HCT116 (cell line): ENCODE measurements around the gene ARHGAP42.
"Not testable (repeated sequence)": the region's sequence is repeated elsewhere in the genome, so short reads cannot be mapped to it uniquely, and the experiment has no call there.

Source experiments
- CEBPB ChIP-seq: IDR thresholded peaks from 2 replicates; pipeline ENCODE4 v1.6.1; 2012; ENCODE audit warnings: low read depth
- POLR2A ChIP-seq: IDR thresholded peaks from 2 replicates; pipeline ENCODE4 v1.7.0; 2011; ENCODE audit warnings: borderline replicate concordance; ENCODE audit not compliant: insufficient read depth, insufficient read length; ENCODE audit errors: extremely low read depth
- TF ChIP-seq, protein P1 (sequence below), 3 experiments: fragments of 200-600 bp in 1 of 3; sonication (generic) in 1 of 3; IDR thresholded peaks in 2 of 3; conservative IDR thresholded peaks in 1 of 3; 2 replicates each; pipeline ENCODE4 v1.5.1; 2012 to 2017; ENCODE audit warnings: low read depth in 2 of 3, low read length in 2 of 3, antibody characterized with exemption in 1 of 3, borderline replicate concordance in 1 of 3, control low read depth in 1 of 3, mild to moderate bottlenecking in 1 of 3, mixed read lengths in 1 of 3, mixed run types in 1 of 3, moderate library complexity in 1 of 3; ENCODE audit not compliant: insufficient read depth in 1 of 3

- TF ChIP-seq, protein P1, sequence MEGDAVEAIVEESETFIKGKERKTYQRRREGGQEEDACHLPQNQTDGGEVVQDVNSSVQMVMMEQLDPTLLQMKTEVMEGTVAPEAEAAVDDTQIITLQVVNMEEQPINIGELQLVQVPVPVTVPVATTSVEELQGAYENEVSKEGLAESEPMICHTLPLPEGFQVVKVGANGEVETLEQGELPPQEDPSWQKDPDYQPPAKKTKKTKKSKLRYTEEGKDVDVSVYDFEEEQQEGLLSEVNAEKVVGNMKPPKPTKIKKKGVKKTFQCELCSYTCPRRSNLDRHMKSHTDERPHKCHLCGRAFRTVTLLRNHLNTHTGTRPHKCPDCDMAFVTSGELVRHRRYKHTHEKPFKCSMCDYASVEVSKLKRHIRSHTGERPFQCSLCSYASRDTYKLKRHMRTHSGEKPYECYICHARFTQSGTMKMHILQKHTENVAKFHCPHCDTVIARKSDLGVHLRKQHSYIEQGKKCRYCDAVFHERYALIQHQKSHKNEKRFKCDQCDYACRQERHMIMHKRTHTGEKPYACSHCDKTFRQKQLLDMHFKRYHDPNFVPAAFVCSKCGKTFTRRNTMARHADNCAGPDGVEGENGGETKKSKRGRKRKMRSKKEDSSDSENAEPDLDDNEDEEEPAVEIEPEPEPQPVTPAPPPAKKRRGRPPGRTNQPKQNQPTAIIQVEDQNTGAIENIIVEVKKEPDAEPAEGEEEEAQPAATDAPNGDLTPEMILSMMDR (IDR thresholded peaks at IDR 0.05 in 2 of 3, conservative IDR thresholded peaks at IDR 0.05 in 1 of 3; ENCODE audit: borderline replicate concordance in 1 of 3, insufficient read depth in 1 of 3, low read depth in 2 of 3, low read length in 2 of 3), result not testable (repeated sequence)
- not testable (repeated sequence) for TF ChIP-seq CEBPB, POLR2A
These were observed 326.6 kb downstream of the ARHGAP42 start for GRCh38 chr11:101013702-101014101.
